DMS53 treated with DMSO at 0.1 percent for 48 hours (cell line): ENCODE results near the gene ATXN1.
"Not testable (repeated sequence)": the region's sequence is repeated elsewhere in the genome, so short reads cannot be mapped to it uniquely, and the experiment has no call there.

ENCODE experiments used
- DNase-seq: peaks from one replicate; lab custom pipeline; 2025; ENCODE audit not compliant: unreplicated experiment; lab: John Stamatoyannopoulos, UW

ATXN1 gene

GRCh38 chr6:16654701-16655100 is 106.6 kb downstream of the ATXN1 start:
- DNase-seq: no peak

- no peak for DNase-seq
Measured at GRCh38 chr6:16653226-16653625, 108.0 kb downstream of the ATXN1 start.

- peak; percentile 48 for DNase-seq
Measured at GRCh38 chr6:16651871-16652270, 109.4 kb downstream of the ATXN1 start.

- DNase-seq: peak; percentile 35
Measured at GRCh38 chr6:16649890-16650289, 111.4 kb downstream of the ATXN1 start.

- no peak for DNase-seq
Measured at GRCh38 chr6:16649241-16649640, 112.0 kb downstream of the ATXN1 start.

GRCh38 chr6:16648003-16648402 is 113.3 kb downstream of the ATXN1 start:
- DNase-seq: no peak

GRCh38 chr6:16647422-16647821 is 113.8 kb downstream of the ATXN1 start:
- no peak for DNase-seq

GRCh38 chr6:16644540-16645250 is 116.6 kb downstream of the ATXN1 start:
- no peak for DNase-seq

GRCh38 chr6:16639684-16640480 is 121.4 kb downstream of the ATXN1 start:
- no peak for DNase-seq

- DNase-seq: no peak
Measured at GRCh38 chr6:16637635-16638034, 123.6 kb downstream of the ATXN1 start.

GRCh38 chr6:16635810-16636602 is 125.3 kb downstream of the ATXN1 start:
- DNase-seq: no peak

- no peak for DNase-seq
Measured at GRCh38 chr6:16635291-16635809, 125.9 kb downstream of the ATXN1 start.

GRCh38 chr6:16634855-16635254 is 126.4 kb downstream of the ATXN1 start:
- no peak for DNase-seq

- no peak for DNase-seq
Measured at GRCh38 chr6:16633961-16634360, 127.3 kb downstream of the ATXN1 start.

- no peak for DNase-seq
Measured at GRCh38 chr6:16633465-16633864, 127.8 kb downstream of the ATXN1 start.

- DNase-seq: no peak
Measured at GRCh38 chr6:16632101-16632500, 129.2 kb downstream of the ATXN1 start.

- no peak for DNase-seq
Measured at GRCh38 chr6:16630026-16630643, 131.1 kb downstream of the ATXN1 start.

- not testable (repeated sequence) for DNase-seq
Measured at GRCh38 chr6:16628580-16628979, 132.7 kb downstream of the ATXN1 start.

GRCh38 chr6:16626650-16627049 is 134.6 kb downstream of the ATXN1 start:
- DNase-seq: no peak

- no peak for DNase-seq
Measured at GRCh38 chr6:16625291-16626265, 135.7 kb downstream of the ATXN1 start.
